ENCODE data around the gene LENG8. TPM values are rescaled to one million over a fixed set of nuclear protein-coding genes. Genes with fewer than 3 reads are reported as not detected.
"Not testable (repeated sequence)": the region's sequence is repeated elsewhere in the genome, so short reads cannot be mapped to it uniquely, and the experiment has no call there.

LENG8 gene
- total RNA-seq, 1 experiment from 2014 or later: 196 TPM

- ATAC-seq (no peak), DNase-seq (ENCODE audit: low read depth, low spot score) (no peak)
- no peak for TF ChIP-seq EGR1 (IDR thresholded peaks at IDR 0.05; ENCODE audit: low read depth)
- TF ChIP-seq JUND (IDR thresholded peaks at IDR 0.05): no peak
- TF ChIP-seq SP1 (IDR thresholded peaks at IDR 0.05; ENCODE audit: low read depth): no peak
- TF ChIP-seq ATF3 (IDR thresholded peaks at IDR 0.05): no peak
- TF ChIP-seq CBX3 (IDR thresholded peaks at IDR 0.05; ENCODE audit: low read depth): no peak
- TF ChIP-seq ZFX (IDR thresholded peaks at IDR 0.05): no peak
- no peak for TF ChIP-seq FOSL1 (IDR thresholded peaks at IDR 0.05; ENCODE audit: low read depth)
- TF ChIP-seq ZBTB33 (IDR thresholded peaks at IDR 0.05; ENCODE audit: extremely low read depth, insufficient replicate concordance, low read length): no peak
- TF ChIP-seq REST (IDR thresholded peaks at IDR 0.05; ENCODE audit: low read depth): no peak
- no peak for TF ChIP-seq SRF (IDR thresholded peaks at IDR 0.05; ENCODE audit: low read depth)
- no peak for TF ChIP-seq POLR2AphosphoS5 (IDR thresholded peaks at IDR 0.05; ENCODE audit: low read depth, low read length)
- no peak for TF ChIP-seq CTCF (IDR thresholded peaks at IDR 0.05 in 2 of 3, conservative IDR thresholded peaks at IDR 0.05 in 1 of 3; ENCODE audit: borderline replicate concordance in 1 of 3, insufficient read depth in 1 of 3, low read depth in 2 of 3, low read length in 2 of 3)
- ChIA-PET POLR2A (no interaction called here), CTCF (no interaction called here), RAD21 (ENCODE audit: low non-redundant PET in 1 of 2, low total read pairs in 2 of 2, uncharacterized antibody in 2 of 2, unreplicated experiment in 2 of 2) (no interaction called here)
- Histone ChIP-seq H4K20me1 (ENCODE audit: insufficient read depth) (no peaks in the 10 kb centered on the region), H2AFZ (ENCODE audit: low read depth, low read length, poor library complexity, severe bottlenecking) (no peak overlapping the region), H3K4me3 (replicated peaks in 1 of 2; ENCODE audit: low read depth in 1 of 2, low read length in 2 of 2) (no peak overlapping the region), H3K27me3 (ENCODE audit: insufficient read depth, low read length) (peaks cover 28% of the 10 kb centered on the region), H3K9ac (ENCODE audit: low read length) (no peak overlapping the region), H3K27ac (ENCODE audit: low read depth, low read length) (no peak overlapping the region), H3K9me3 (ENCODE audit: control insufficient read depth in 1 of 2, insufficient read depth in 1 of 2, low read depth in 1 of 2, low read length in 2 of 2) (no peaks in the 10 kb centered on the region), H3K9me2 (ENCODE audit: insufficient read depth) (no peaks in the 10 kb centered on the region), H3K79me2 (ENCODE audit: insufficient read depth, low read length) (no peaks in the 10 kb centered on the region), H3K4me2 (ENCODE audit: low read length) (no peak overlapping the region), H3K4me1 (ENCODE audit: control insufficient read depth in 1 of 2, insufficient read depth in 2 of 2, low read length in 2 of 2) (no peaks in the 10 kb centered on the region), H3K36me3 (ENCODE audit: control insufficient read depth in 1 of 2, insufficient read depth in 2 of 2, low read length in 2 of 2) (no peaks in the 10 kb centered on the region)
- no TSS peak for BruUV-seq (replicated peaks)
- intact Hi-C loops (cut with micrococcal nuclease): no loop called here
These were observed 45.1 kb downstream of the LENG8 start for GRCh38 chr19:54493967-54494585.

GRCh38 chr19:54495284-54495683, 46.3 kb downstream of the LENG8 start:
- POLR2A ChIA-PET; H3K27ac ChIP-seq (ENCODE audit: low read depth, low read length); H3K79me2 ChIP-seq (ENCODE audit: insufficient read depth, low read length); ATAC-seq; H3K4me3 ChIP-seq (replicated peaks in 1 of 2; ENCODE audit: low read depth in 1 of 2, low read length in 2 of 2); DNase-seq (ENCODE audit: low read depth, low spot score); H3K4me1 ChIP-seq (ENCODE audit: control insufficient read depth in 1 of 2, insufficient read depth in 2 of 2, low read length in 2 of 2); CTCF ChIA-PET; H3K4me2 ChIP-seq (ENCODE audit: low read length); intact Hi-C loops (cut with micrococcal nuclease); H3K36me3 ChIP-seq (ENCODE audit: control insufficient read depth in 1 of 2, insufficient read depth in 2 of 2, low read length in 2 of 2); RAD21 ChIA-PET (ENCODE audit: low non-redundant PET in 1 of 2, low total read pairs in 2 of 2, uncharacterized antibody in 2 of 2, unreplicated experiment in 2 of 2); H3K9ac ChIP-seq (ENCODE audit: low read length); H3K9me2 ChIP-seq (ENCODE audit: insufficient read depth); H2AFZ ChIP-seq (ENCODE audit: low read depth, low read length, poor library complexity, severe bottlenecking); H4K20me1 ChIP-seq (ENCODE audit: insufficient read depth); BruUV-seq (replicated peaks); H3K9me3 ChIP-seq (ENCODE audit: control insufficient read depth in 1 of 2, insufficient read depth in 1 of 2, low read depth in 1 of 2, low read length in 2 of 2): not testable (repeated sequence)
- H3K27me3 ChIP-seq (ENCODE audit: insufficient read depth, low read length): peaks cover 27% of the 10 kb centered on the region

Data from HCT116 (cell line).